KMS-11 (cell line): ENCODE data around the gene OSCAR.

Source experiments
- H2AFZ ChIP-seq: fragments of 200-600 bp; sonication (generic); 2 replicates; pipeline ENCODE4 v1.6.1; 2016; ENCODE audit warnings: antibody characterized with exemption, mixed run types, low read depth
- H3K27ac ChIP-seq: fragments of 200-600 bp; sonication (generic); 2 replicates; pipeline ENCODE4 v1.6.1; 2016; ENCODE audit warnings: mild to moderate bottlenecking, mixed run types
- H3K27me3 ChIP-seq: fragments of 200-600 bp; sonication (generic); 2 replicates; pipeline ENCODE4 v1.6.1; 2017; ENCODE audit warnings: mild to moderate bottlenecking, low read depth, mixed run types, moderate library complexity; ENCODE audit not compliant: insufficient read depth
- H3K36me3 ChIP-seq: fragments of 200-600 bp; sonication (generic); 2 replicates; pipeline ENCODE4 v1.6.1; 2017; ENCODE audit warnings: mild to moderate bottlenecking, mixed run types; ENCODE audit not compliant: insufficient read depth
- H3K4me1 ChIP-seq: fragments of 200-600 bp; sonication (generic); 2 replicates; pipeline ENCODE4 v1.6.1; 2016; ENCODE audit warnings: mild to moderate bottlenecking, low read depth, mixed run types; ENCODE audit not compliant: poor library complexity, severe bottlenecking
- H3K4me2 ChIP-seq: fragments of 200-600 bp; sonication (generic); 2 replicates; pipeline ENCODE4 v1.7.0; 2016; ENCODE audit warnings: mild to moderate bottlenecking, mixed run types
- H3K4me3 ChIP-seq: fragments of 200-600 bp; sonication (generic); IDR thresholded peaks from 2 replicates; pipeline ENCODE4 v1.6.1; 2017; ENCODE audit warnings: low read depth, low read length, mixed read lengths; ENCODE audit not compliant: insufficient read depth
- H3K79me2 ChIP-seq: fragments of 200-600 bp; sonication (generic); 2 replicates; pipeline ENCODE4 v1.6.1; 2016; ENCODE audit warnings: low read depth, mixed run types; ENCODE audit not compliant: insufficient read depth
- H3K9ac ChIP-seq: fragments of 200-600 bp; sonication (generic); 2 replicates; pipeline ENCODE4 v1.6.1; 2016; ENCODE audit warnings: mild to moderate bottlenecking, mixed run types
- H4K20me1 ChIP-seq: fragments of 200-600 bp; sonication (generic); 2 replicates; pipeline ENCODE4 v1.6.1; 2016; ENCODE audit warnings: mild to moderate bottlenecking, mixed run types; ENCODE audit not compliant: insufficient read depth
- TF ChIP-seq, protein P1 (sequence below): fragments of 200-600 bp; sonication (generic); conservative IDR thresholded peaks from 2 replicates; pipeline ENCODE4 v1.6.1; 2017; ENCODE audit warnings: low read depth, mild to moderate bottlenecking, antibody characterized with exemption, low read length, moderate library complexity, mixed read lengths

OSCAR gene

DNA sequence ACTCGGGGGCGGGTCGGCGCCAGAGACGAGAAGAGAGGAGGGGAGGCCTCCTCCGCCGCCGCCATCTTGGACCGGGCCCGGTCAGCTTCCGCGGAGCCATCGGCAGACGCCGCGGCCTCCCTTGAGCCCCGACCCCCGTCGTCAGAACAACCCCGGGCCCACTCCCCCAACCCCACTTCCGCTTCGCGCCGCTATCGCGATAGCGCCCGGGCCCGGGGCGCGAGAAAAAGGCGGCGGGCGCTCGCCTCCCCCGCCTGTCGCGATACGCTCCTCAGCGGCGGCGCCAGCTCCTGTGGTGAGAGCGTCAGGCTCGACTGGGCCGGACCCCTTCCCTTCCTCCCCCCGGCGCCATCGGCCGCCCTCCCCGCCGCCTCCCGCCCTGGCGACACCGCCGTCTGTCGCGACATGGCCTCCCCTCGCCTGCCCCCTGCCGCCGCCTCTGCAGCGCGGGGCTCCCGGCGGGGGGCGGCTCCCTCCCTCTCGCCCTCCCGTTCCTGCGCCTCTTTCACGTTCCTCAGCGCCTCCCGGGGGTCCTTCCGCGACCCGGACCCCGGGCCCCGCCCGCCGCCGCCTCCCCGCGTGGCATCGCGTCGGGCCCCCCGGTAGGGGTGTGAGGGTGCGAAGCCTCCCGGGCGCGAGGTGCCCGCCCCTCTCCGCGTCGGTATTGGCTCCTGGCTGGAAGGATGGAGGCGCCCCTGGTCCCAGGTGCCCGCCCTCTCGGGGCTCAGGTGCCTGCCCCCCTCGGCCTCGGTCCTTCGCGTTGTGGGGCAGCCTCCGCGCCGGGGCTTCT lies 37.3 kb upstream of the OSCAR start, which contains the start of gene CNOT3:
Gene CNOT3 (plus strand): TSS at position 64 of the 790 bp plus-strand sequence. CDS start 5,217 bp downstream, outside the sequence.
- peak within 1 kb of the TSS; percentile 72 for H2AFZ ChIP-seq
- H3K79me2 ChIP-seq = peaks cover 51% of the 10 kb centered on the region
- H3K4me2 ChIP-seq = peak within 1 kb of the TSS; percentile 95
- TF ChIP-seq, protein P1, sequence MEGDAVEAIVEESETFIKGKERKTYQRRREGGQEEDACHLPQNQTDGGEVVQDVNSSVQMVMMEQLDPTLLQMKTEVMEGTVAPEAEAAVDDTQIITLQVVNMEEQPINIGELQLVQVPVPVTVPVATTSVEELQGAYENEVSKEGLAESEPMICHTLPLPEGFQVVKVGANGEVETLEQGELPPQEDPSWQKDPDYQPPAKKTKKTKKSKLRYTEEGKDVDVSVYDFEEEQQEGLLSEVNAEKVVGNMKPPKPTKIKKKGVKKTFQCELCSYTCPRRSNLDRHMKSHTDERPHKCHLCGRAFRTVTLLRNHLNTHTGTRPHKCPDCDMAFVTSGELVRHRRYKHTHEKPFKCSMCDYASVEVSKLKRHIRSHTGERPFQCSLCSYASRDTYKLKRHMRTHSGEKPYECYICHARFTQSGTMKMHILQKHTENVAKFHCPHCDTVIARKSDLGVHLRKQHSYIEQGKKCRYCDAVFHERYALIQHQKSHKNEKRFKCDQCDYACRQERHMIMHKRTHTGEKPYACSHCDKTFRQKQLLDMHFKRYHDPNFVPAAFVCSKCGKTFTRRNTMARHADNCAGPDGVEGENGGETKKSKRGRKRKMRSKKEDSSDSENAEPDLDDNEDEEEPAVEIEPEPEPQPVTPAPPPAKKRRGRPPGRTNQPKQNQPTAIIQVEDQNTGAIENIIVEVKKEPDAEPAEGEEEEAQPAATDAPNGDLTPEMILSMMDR = no peak
- H3K27me3 ChIP-seq = no peaks in the 10 kb centered on the region
- H3K9ac ChIP-seq = peak within 1 kb of the TSS; percentile 99
- peaks cover 16% of the 10 kb centered on the region for H3K4me1 ChIP-seq
- no peaks in the 10 kb centered on the region for H3K36me3 ChIP-seq
- H3K4me3 ChIP-seq = peak within 1 kb of the TSS; percentile 31
- peak within 1 kb of the TSS; percentile 84 for H3K27ac ChIP-seq
- no peaks in the 10 kb centered on the region for H4K20me1 ChIP-seq

DNA sequence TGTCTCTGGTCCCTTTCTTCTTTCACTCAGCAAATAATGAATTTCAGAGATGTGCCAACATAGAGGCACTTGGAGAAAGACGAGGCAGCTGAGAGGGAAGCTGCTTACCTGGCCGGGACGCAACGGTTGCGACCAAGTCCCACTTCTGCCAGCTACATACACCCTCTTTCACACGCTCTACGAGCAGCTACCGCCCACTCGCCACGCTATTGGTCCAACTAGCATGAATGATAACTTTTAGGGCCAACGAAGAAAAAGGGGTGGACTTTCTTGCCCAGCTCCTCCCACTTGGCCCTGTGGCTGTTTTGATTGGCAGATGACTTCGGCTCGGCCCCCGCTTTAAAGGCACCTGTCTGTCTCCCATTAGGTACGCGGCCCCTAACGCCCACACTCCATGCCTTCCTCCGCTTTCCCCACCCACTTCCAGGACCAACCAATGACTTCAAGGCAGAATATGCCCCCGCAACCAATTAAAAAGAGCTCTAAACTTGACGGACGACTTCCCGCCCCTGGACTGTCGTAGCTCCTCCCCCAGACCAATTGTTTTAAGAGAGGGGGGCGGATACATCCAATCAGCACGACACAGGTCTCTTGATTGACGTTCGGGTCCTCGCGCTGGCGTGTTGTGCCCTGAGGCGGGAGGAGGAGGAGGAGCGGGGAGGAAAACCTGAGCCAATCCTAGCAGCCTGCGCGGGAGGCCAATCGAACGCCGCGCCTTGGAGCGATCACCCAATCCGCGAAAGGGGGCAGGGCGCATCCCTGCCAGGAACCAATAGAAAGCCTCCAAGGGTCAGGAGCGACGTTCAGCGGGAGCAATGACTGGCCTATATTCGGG lies 36.5 kb upstream of the OSCAR start:
- Histone ChIP-seq H3K27ac (peak overlapping the region; percentile 84), H3K27me3 (no peaks in the 10 kb centered on the region), H3K4me3 (no peak overlapping the region), H4K20me1 (no peaks in the 10 kb centered on the region), H2AFZ (peak overlapping the region; percentile 72), H3K4me1 (peaks cover 16% of the 10 kb centered on the region), H3K9ac (peak overlapping the region; percentile 99), H3K4me2 (peak overlapping the region; percentile 95), H3K36me3 (no peaks in the 10 kb centered on the region), H3K79me2 (peaks cover 43% of the 10 kb centered on the region)
- TF ChIP-seq, protein P1 = no peak

DNA sequence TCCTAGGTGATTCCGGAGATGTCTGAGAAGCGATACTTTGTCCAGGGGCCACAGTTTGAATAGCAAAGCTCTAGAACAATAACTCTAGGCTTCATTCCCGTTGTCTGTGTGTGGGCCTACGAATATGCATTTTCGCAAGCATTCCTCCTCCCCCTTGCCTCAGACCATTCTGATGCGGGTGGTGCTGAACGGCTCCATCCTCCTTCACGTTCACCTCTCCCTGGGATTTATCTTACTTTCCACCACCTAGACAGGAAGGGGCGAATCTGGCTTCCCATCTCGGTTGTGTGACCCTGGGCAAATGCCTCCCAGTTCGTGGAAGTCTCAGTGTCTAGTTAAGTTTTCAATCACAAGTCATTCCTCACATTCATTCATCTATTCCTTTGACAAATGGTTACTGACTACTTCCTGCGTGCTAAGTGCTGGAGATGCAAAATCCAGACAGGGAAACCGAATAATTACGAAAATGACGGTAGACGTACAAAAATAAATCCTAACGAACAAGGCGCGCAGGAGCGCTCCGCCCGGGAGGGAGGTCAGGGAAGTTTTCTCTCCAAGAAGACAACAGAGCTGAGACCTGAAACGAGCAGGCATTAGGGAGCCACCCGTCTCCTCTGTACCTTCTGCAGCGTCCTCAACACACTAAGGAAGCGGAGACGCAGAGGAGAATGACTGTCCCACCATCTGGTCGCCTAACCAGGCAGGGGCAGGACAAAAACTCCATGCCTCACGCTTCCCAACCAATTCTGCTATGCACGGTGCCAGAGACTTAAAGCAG lies 35.7 kb upstream of the OSCAR start:
- Histone ChIP-seq H3K4me3 (no peak overlapping the region), H3K27ac (no peak overlapping the region), H3K79me2 (peaks cover 35% of the 10 kb centered on the region), H3K9ac (peak overlapping the region; percentile 10; the same call in 1 of the 2 replicates), H4K20me1 (no peaks in the 10 kb centered on the region), H3K4me2 (peak overlapping the region; percentile 95), H3K4me1 (peaks cover 16% of the 10 kb centered on the region), H3K36me3 (no peaks in the 10 kb centered on the region), H2AFZ (peak overlapping the region; percentile 72), H3K27me3 (no peaks in the 10 kb centered on the region)
- TF ChIP-seq, protein P1 = no peak

DNA sequence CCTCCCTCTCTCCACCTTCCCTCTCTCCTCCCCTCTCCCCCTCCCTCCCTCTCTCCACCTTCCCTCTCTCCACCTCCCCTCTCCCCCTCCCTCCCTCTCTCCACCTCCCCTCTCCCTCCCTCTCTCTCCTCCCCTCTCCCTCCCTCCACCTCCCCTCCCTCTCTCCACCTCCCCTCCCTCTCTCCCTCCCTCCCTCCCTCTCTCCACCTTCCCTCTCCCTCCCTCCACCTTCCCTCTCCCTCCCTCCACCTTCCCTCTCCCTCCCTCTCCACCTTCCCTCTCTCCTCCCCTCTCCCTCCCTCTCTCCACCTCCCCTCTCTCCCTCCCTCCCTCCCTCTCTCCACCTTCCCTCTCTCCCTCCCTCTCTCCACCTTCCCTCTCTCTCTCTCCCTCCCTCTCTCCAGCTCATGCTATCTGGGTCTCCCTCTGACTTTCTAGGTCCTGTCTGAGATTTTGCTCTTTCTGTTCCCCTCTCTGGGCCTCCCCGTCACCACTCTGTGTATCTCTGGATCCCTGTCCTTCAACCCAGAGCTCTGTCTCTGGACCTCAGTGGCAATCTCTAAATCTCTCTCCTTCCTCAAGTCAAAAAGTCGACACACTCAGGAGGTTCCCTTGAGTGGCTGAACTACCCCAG lies 33.5 kb upstream of the OSCAR start:
- Histone ChIP-seq H3K36me3 (no peaks in the 10 kb centered on the region), H3K4me3 (no peak overlapping the region), H3K79me2 (peaks cover 13% of the 10 kb centered on the region), H3K27ac (no peak overlapping the region), H3K9ac (no peak overlapping the region), H2AFZ (no peak overlapping the region), H3K27me3 (no peaks in the 10 kb centered on the region), H3K4me1 (peaks cover 13% of the 10 kb centered on the region), H4K20me1 (no peaks in the 10 kb centered on the region), H3K4me2 (no peak overlapping the region)
- TF ChIP-seq, protein P1 = no peak
